Gastrocnemius medialis (tissue), 4 donors: ENCODE results near the gene SLC39A13.

Experiments used
- CTCF ChIP-seq, 5 experiments: fragments of 450-650 bp in 3 of 5; fragments of 200-600 bp in 2 of 5; sonication (generic) in 2 of 5; IDR thresholded peaks in 4 of 5; conservative IDR thresholded peaks in 1 of 5; 1 replicate in 4 of 5; 2 replicates in 1 of 5; pipeline ENCODE4 v1.5.1; 2016 to 2019; ENCODE audit warnings: antibody characterized with exemption in 5 of 5, mild to moderate bottlenecking in 3 of 5, moderate library complexity in 3 of 5
- POLR2A ChIP-seq, 2 donors: fragments of 450-650 bp; IDR thresholded peaks; one replicate each; pipeline ENCODE4 v1.6.1; 2017; ENCODE audit warnings: antibody characterized with exemption in 2 of 2, mild to moderate bottlenecking in 2 of 2, moderate library complexity in 2 of 2

DNA sequence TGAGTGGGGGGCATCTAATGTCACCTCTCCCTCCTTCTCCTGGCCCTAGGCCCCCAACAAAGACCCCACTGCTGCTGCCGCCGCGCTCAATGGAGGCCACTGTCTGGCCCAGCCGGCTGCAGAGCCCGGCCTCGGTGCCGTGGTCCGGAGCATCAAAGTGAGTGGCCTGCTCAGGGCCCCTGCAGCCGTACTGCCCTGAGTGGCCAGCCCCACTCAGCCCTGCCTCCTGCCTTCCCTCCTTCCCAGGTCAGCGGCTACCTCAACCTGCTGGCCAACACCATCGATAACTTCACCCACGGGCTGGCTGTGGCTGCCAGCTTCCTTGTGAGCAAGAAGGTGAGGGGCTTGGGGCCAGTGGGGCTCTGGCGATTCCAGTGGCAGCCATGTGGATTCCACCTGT, 5.0 kb downstream of the SLC39A13 start:
- no peak for TF ChIP-seq POLR2A (IDR thresholded peaks at IDR 0.05)
- TF ChIP-seq CTCF (IDR thresholded peaks at IDR 0.05 in 4 of 5, conservative IDR thresholded peaks at IDR 0.05 in 1 of 5), result no peak
